H9 (cell line): Measurements from ENCODE around the gene COL4A1. TPM values are rescaled to one million over a fixed set of nuclear protein-coding genes. Genes with fewer than 3 reads are reported as not detected.

ENCODE experiments used
- DNase-seq: peaks from one replicate; pipeline ENCODE4 v3.0.0-alpha.2; 2017
- H2AFZ ChIP-seq: one replicate; pipeline ENCODE4 v1.6.1; 2013; ENCODE audit warnings: mild to moderate bottlenecking, low read length, control low read depth, moderate library complexity
- H2AK5ac ChIP-seq: 2 replicates; pipeline ENCODE4 v1.6.1; 2013; ENCODE audit warnings: low read length, control low read depth, mixed read lengths; ENCODE audit not compliant: insufficient read length
- H2BK120ac ChIP-seq: one replicate; pipeline ENCODE4 v1.6.1; 2013; ENCODE audit warnings: low read depth, mild to moderate bottlenecking, low read length, control low read depth, inconsistent platforms; ENCODE audit not compliant: poor library complexity, severe bottlenecking
- H2BK12ac ChIP-seq: 2 replicates; pipeline ENCODE4 v1.6.1; 2013; ENCODE audit warnings: low read length, control low read depth, mixed read lengths, low read depth; ENCODE audit not compliant: insufficient read length
- H2BK15ac ChIP-seq: 2 replicates; pipeline ENCODE4 v1.6.1; 2013; ENCODE audit warnings: low read depth, low read length, control low read depth
- H2BK20ac ChIP-seq: one replicate; pipeline ENCODE4 v1.6.1; 2013; ENCODE audit warnings: low read depth, mild to moderate bottlenecking, low read length, control low read depth, inconsistent platforms; ENCODE audit not compliant: poor library complexity, severe bottlenecking
- H2BK5ac ChIP-seq: 2 replicates; pipeline ENCODE4 v1.6.1; 2013; ENCODE audit warnings: low read length, control low read depth, mixed read lengths; ENCODE audit not compliant: insufficient read length
- H3K14ac ChIP-seq: 2 replicates; pipeline ENCODE4 v1.6.1; 2013; ENCODE audit warnings: low read length, control low read depth; ENCODE audit not compliant: insufficient read depth
- H3K18ac ChIP-seq: 2 replicates; pipeline ENCODE4 v1.6.1; 2013; ENCODE audit warnings: low read depth, mild to moderate bottlenecking, mixed read lengths, low read length, control low read depth; ENCODE audit not compliant: insufficient read length
- H3K23ac ChIP-seq: 2 replicates; pipeline ENCODE4 v1.6.1; 2013; ENCODE audit warnings: low read length, control low read depth, mixed read lengths, low read depth; ENCODE audit not compliant: insufficient read length
- H3K23me2 ChIP-seq: 2 replicates; pipeline ENCODE4 v1.6.1; 2013; ENCODE audit warnings: low read depth, mild to moderate bottlenecking, mixed read lengths, low read length, control low read depth; ENCODE audit not compliant: insufficient read length, poor library complexity, severe bottlenecking
- H3K27ac ChIP-seq: 2 replicates; pipeline ENCODE4 v1.5.1; 2013; ENCODE audit warnings: low read length, control low read depth, mixed read lengths, low read depth; ENCODE audit not compliant: insufficient read length
- H3K27me3 ChIP-seq: 2 replicates; pipeline ENCODE4 v1.6.1; 2013; ENCODE audit warnings: low read length, control low read depth, inconsistent platforms; ENCODE audit not compliant: insufficient read depth
- H3K4ac ChIP-seq: 2 replicates; pipeline ENCODE4 v1.6.1; 2013; ENCODE audit warnings: low read depth, mild to moderate bottlenecking, control low read depth, inconsistent platforms, low read length, moderate library complexity
- H3K4me1 ChIP-seq: 2 replicates; pipeline ENCODE4 v1.6.1; 2013; ENCODE audit warnings: low read length, control low read depth, inconsistent platforms; ENCODE audit not compliant: insufficient read depth
- H3K4me2 ChIP-seq: 2 replicates; pipeline ENCODE4 v1.6.1; 2013; ENCODE audit warnings: low read length, control low read depth, mixed read lengths; ENCODE audit not compliant: insufficient read length, insufficient read depth
- H3K56ac ChIP-seq: 2 replicates; pipeline ENCODE4 v1.6.1; 2013; ENCODE audit warnings: low read depth, mild to moderate bottlenecking, mixed read lengths, low read length, control low read depth; ENCODE audit not compliant: insufficient read length
- H3K79me1 ChIP-seq: 2 replicates; pipeline ENCODE4 v1.6.1; 2013; ENCODE audit warnings: low read depth, mild to moderate bottlenecking, moderate library complexity, low read length, control low read depth, inconsistent platforms; ENCODE audit not compliant: insufficient read depth, poor library complexity, severe bottlenecking
- H3K79me2 ChIP-seq: 2 replicates; pipeline ENCODE4 v1.6.1; 2013; ENCODE audit warnings: low read length, control low read depth, inconsistent platforms; ENCODE audit not compliant: insufficient read depth
- H3K9ac ChIP-seq: 2 replicates; pipeline ENCODE4 v1.6.1; 2013; ENCODE audit warnings: low read length, control low read depth, mixed read lengths; ENCODE audit not compliant: insufficient read length; ENCODE audit errors: extremely low read depth
- H3K9me3 ChIP-seq: one replicate; pipeline ENCODE4 v1.6.1; 2013; ENCODE audit warnings: low read depth, low read length, inconsistent platforms; ENCODE audit not compliant: control insufficient read depth
- H3T11ph ChIP-seq: one replicate; pipeline ENCODE4 v1.6.1; 2013; ENCODE audit warnings: mild to moderate bottlenecking, low read length, control low read depth, inconsistent platforms
- H4K20me1 ChIP-seq: one replicate; pipeline ENCODE4 v1.6.1; 2013; ENCODE audit not compliant: control insufficient read depth, insufficient read length, insufficient read depth
- H4K5ac ChIP-seq: 2 replicates; pipeline ENCODE4 v1.6.1; 2013; ENCODE audit warnings: low read depth, mild to moderate bottlenecking, mixed read lengths, low read length, control low read depth; ENCODE audit not compliant: insufficient read length
- H4K8ac ChIP-seq: replicated peaks from 2 replicates; pipeline ENCODE4 v1.6.1; 2013; ENCODE audit warnings: low read length, control low read depth, mixed read lengths, low read depth; ENCODE audit not compliant: insufficient read length
- H4K91ac ChIP-seq: 2 replicates; pipeline ENCODE4 v1.6.1; 2013; ENCODE audit warnings: low read depth, mild to moderate bottlenecking, moderate library complexity, mixed read lengths, low read length, control low read depth; ENCODE audit not compliant: insufficient read length
- H3K27ac Mint-ChIP-seq, 3 experiments: 2 replicates in 2 of 3; 3 replicates in 1 of 3; pipeline ENCODE4 v1.8.0; 2020 to 2021; ENCODE audit warnings: mixed read lengths in 3 of 3, mild to moderate bottlenecking in 1 of 3, moderate library complexity in 1 of 3
- H3K27me3 Mint-ChIP-seq: 2 replicates; pipeline ENCODE4 v1.8.0; 2021; ENCODE audit warnings: low read depth, mild to moderate bottlenecking, moderate library complexity, mixed read lengths
- H3K36me3 Mint-ChIP-seq, 3 experiments: 2 replicates in 2 of 3; 3 replicates in 1 of 3; pipeline ENCODE4 v1.8.0; 2020 to 2021; ENCODE audit warnings: low read depth in 3 of 3, mixed read lengths in 3 of 3; ENCODE audit not compliant: insufficient read depth in 1 of 3
- H3K4me1 Mint-ChIP-seq, 2 experiments: 2 replicates each; pipeline ENCODE4 v1.8.0; 2020; ENCODE audit warnings: mixed read lengths in 2 of 2
- H3K4me3 Mint-ChIP-seq, 2 experiments: 2 replicates in 1 of 2; 3 replicates in 1 of 2; pipeline ENCODE4 v1.8.0; 2020 to 2021; ENCODE audit warnings: mild to moderate bottlenecking in 2 of 2, mixed read lengths in 2 of 2, moderate library complexity in 1 of 2
- H3K9me3 Mint-ChIP-seq, 2 experiments: 2 replicates in 1 of 2; 3 replicates in 1 of 2; pipeline ENCODE4 v1.8.0; 2020; ENCODE audit warnings: mild to moderate bottlenecking in 2 of 2, mixed read lengths in 2 of 2, moderate library complexity in 1 of 2
- CTCF ChIP-seq: fragments of 200-600 bp; sonication (generic); conservative IDR thresholded peaks from 3 replicates; pipeline ENCODE4 v1.8.0; 2021; ENCODE audit warnings: antibody characterized with exemption, mild to moderate bottlenecking
- WGBS: extraction: QIAGEN DNeasy Blood & Tissue Kit; methylation state at CpG from one replicate; pipeline ENCODE4 v1.1.7; 2013; ENCODE audit warnings: missing lambda C conversion rate, low lambda C conversion rate, mixed read lengths; ENCODE audit not compliant: insufficient read length; ENCODE audit errors: extremely low coverage; 5-methylcytosine and 5-hydroxymethylcytosine counted together
- total RNA-seq: library from RNA; stranded (reverse); gene quantifications from 2 replicates; pipeline ENCODE4 v1.2.1, GENCODE V29; 2021

COL4A1 gene
- total RNA-seq, 1 experiment from 2014 or later = 73.1 TPM

DNA sequence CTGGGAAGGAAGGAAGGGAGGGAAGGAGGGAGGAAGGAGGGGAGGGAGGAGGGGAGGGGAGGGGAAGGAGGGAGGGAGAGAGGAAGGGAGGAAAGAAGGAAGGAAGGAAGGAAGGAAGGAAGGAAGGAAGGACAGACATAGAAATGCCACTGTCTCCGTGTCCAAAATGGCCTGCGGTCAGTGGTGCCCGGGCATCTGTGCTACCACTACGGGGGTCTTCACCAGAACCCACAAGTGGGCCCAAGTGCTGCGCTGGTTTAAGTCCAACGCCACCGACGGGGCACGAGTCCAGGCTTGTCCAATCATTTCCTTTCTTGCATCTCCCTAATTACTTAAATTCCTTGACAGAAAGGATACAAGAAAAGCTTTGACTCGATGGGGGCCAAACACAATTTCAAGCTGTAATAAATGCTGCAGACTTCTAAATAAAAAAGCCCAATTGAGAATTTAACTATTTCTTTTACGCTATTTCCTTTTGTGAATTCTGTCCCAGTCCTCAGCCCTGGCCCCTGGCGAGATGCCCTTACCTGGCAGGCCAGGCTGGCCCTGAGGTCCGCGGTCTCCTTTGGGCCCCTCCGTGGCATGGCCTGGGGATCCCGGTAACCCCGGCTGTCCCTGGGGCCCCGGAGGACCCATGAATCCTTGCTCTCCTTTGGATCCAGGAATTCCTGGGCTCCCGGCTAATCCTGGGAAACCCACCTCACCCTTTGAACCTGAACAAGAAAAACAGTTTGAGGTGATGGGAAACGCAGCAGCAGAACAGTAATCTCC, 136.8 kb downstream of the COL4A1 start:
- Histone ChIP-seq H4K8ac (no peak overlapping the region), H2BK15ac (no peak overlapping the region), H3K4me1 (no peaks in the 10 kb centered on the region), H3K4ac (no peak overlapping the region), H3K14ac (no peak overlapping the region), H3K27ac (no peak overlapping the region), H3K27me3 (no peaks in the 10 kb centered on the region), H3K9me3 (no peaks in the 10 kb centered on the region), H3T11ph (no peak overlapping the region), H3K79me2 (no peaks in the 10 kb centered on the region), H4K91ac (no peak overlapping the region), H3K56ac (no peak overlapping the region), H4K5ac (no peak overlapping the region), H2BK20ac (no peak overlapping the region), H4K20me1 (no peaks in the 10 kb centered on the region), H2AFZ (no peak overlapping the region), H3K9ac (no peak overlapping the region), H2BK5ac (no peak overlapping the region), H3K23ac (no peak overlapping the region), H2BK12ac (no peak overlapping the region), H3K23me2 (no peaks in the 10 kb centered on the region), H3K18ac (no peak overlapping the region), H3K79me1 (no peaks in the 10 kb centered on the region), H3K4me2 (no peak overlapping the region), H2AK5ac (no peak overlapping the region), H2BK120ac (no peak overlapping the region)
- no peak for TF ChIP-seq CTCF
- Mint-ChIP-seq H3K4me1 (peaks cover 14 to 17% of the 10 kb centered on the region in 2 experiments), H3K36me3 (peaks cover 21 to 39% (median 23%) of the 10 kb centered on the region in 3 experiments; a peak in 6 of 7 replicates), H3K27me3 (no peaks in the 10 kb centered on the region), H3K9me3 (peaks cover 0 to 4% of the 10 kb centered on the region in 2 experiments; a peak in 1 of 5 replicates), H3K27ac (no peak overlapping the region), H3K4me3 (no peak overlapping the region)
- DNase-seq = no peak
- no CpG with 5 or more reads among the region's 20 CpGs for WGBS
